IPS-18a (cell line): ENCODE results near the gene MLIP.
"Not testable (repeated sequence)": the region's sequence is repeated elsewhere in the genome, so short reads cannot be mapped to it uniquely, and the experiment has no call there.

ENCODE experiments used
- H3K27ac ChIP-seq: one replicate; pipeline ENCODE4 v1.5.1; 2013; ENCODE audit warnings: low read length
- H3K27me3 ChIP-seq: one replicate; pipeline ENCODE4 v1.6.1; 2013; ENCODE audit warnings: mild to moderate bottlenecking, low read length; ENCODE audit not compliant: control insufficient read depth, insufficient read depth
- H3K36me3 ChIP-seq: one replicate; pipeline ENCODE4 v1.6.1; 2013; ENCODE audit warnings: low read depth, low read length; ENCODE audit not compliant: control insufficient read depth
- H3K4me1 ChIP-seq: one replicate; pipeline ENCODE4 v1.6.1; 2013; ENCODE audit warnings: low read depth, low read length; ENCODE audit not compliant: control insufficient read depth
- H3K4me3 ChIP-seq: one replicate; pipeline ENCODE4 v1.5.1; 2013; ENCODE audit warnings: low read length
- H3K9ac ChIP-seq: one replicate; pipeline ENCODE4 v1.6.1; 2013; ENCODE audit warnings: mild to moderate bottlenecking, low read length, moderate library complexity
- H3K9me3 ChIP-seq: one replicate; pipeline ENCODE4 v1.6.1; 2013; ENCODE audit warnings: low read depth, low read length; ENCODE audit not compliant: control insufficient read depth

Gene MLIP

GRCh38 chr6:54081499-54081898 is 29.7 kb upstream of the MLIP start:
- not testable (repeated sequence) for H3K9ac ChIP-seq, H3K4me3 ChIP-seq, H3K9me3 ChIP-seq, H3K27ac ChIP-seq, H3K27me3 ChIP-seq, H3K4me1 ChIP-seq, H3K36me3 ChIP-seq

GRCh38 chr6:54083287-54083686 is 28.0 kb upstream of the MLIP start:
- H3K36me3 ChIP-seq, result no peaks in the 10 kb centered on the region
- H3K27ac ChIP-seq, result no peak overlapping the region
- no peaks in the 10 kb centered on the region for H3K27me3 ChIP-seq
- no peaks in the 10 kb centered on the region for H3K4me1 ChIP-seq
- H3K4me3 ChIP-seq, result no peak overlapping the region
- H3K9me3 ChIP-seq, result no peaks in the 10 kb centered on the region
- H3K9ac ChIP-seq, result no peak overlapping the region

- H3K27ac ChIP-seq, result no peak overlapping the region
- no peaks in the 10 kb centered on the region for H3K36me3 ChIP-seq
- H3K4me3 ChIP-seq, result no peak overlapping the region
- no peaks in the 10 kb centered on the region for H3K27me3 ChIP-seq
- H3K4me1 ChIP-seq, result no peaks in the 10 kb centered on the region
- no peaks in the 10 kb centered on the region for H3K9me3 ChIP-seq
- no peak overlapping the region for H3K9ac ChIP-seq
Measured at GRCh38 chr6:54084231-54084630, 27.0 kb upstream of the MLIP start.

- Histone ChIP-seq H3K9me3 (no peaks in the 10 kb centered on the region), H3K4me1 (no peaks in the 10 kb centered on the region), H3K27ac (no peak overlapping the region), H3K36me3 (no peaks in the 10 kb centered on the region), H3K4me3 (no peak overlapping the region), H3K9ac (no peak overlapping the region), H3K27me3 (no peaks in the 10 kb centered on the region)
Measured at GRCh38 chr6:54085047-54085446, 26.2 kb upstream of the MLIP start.

- H3K9ac ChIP-seq, result no peak overlapping the region
- H3K36me3 ChIP-seq, result no peaks in the 10 kb centered on the region
- H3K27ac ChIP-seq, result no peak overlapping the region
- H3K27me3 ChIP-seq, result no peaks in the 10 kb centered on the region
- H3K4me3 ChIP-seq, result no peak overlapping the region
- H3K9me3 ChIP-seq, result no peaks in the 10 kb centered on the region
- H3K4me1 ChIP-seq, result no peaks in the 10 kb centered on the region
Measured at GRCh38 chr6:54085541-54085940, 25.7 kb upstream of the MLIP start.

- Histone ChIP-seq H3K36me3 (no peaks in the 10 kb centered on the region), H3K4me3 (no peak overlapping the region), H3K27me3 (no peaks in the 10 kb centered on the region), H3K27ac (no peak overlapping the region), H3K9ac (no peak overlapping the region), H3K4me1 (no peaks in the 10 kb centered on the region), H3K9me3 (no peaks in the 10 kb centered on the region)
Measured at GRCh38 chr6:54086439-54086838, 24.8 kb upstream of the MLIP start.

- Histone ChIP-seq H3K4me1 (no peaks in the 10 kb centered on the region), H3K27ac (no peak overlapping the region), H3K4me3 (no peak overlapping the region), H3K9ac (no peak overlapping the region), H3K36me3 (no peaks in the 10 kb centered on the region), H3K9me3 (no peaks in the 10 kb centered on the region), H3K27me3 (no peaks in the 10 kb centered on the region)
Measured at GRCh38 chr6:54087721-54088120, 23.5 kb upstream of the MLIP start.

GRCh38 chr6:54093326-54093948 is 17.8 kb upstream of the MLIP start:
- H3K4me3 ChIP-seq, result no peak overlapping the region
- no peak overlapping the region for H3K27ac ChIP-seq
- no peaks in the 10 kb centered on the region for H3K27me3 ChIP-seq
- no peaks in the 10 kb centered on the region for H3K36me3 ChIP-seq
- H3K9ac ChIP-seq, result no peak overlapping the region
- H3K4me1 ChIP-seq, result no peaks in the 10 kb centered on the region
- no peaks in the 10 kb centered on the region for H3K9me3 ChIP-seq

- Histone ChIP-seq H3K4me3 (no peak overlapping the region), H3K4me1 (no peaks in the 10 kb centered on the region), H3K9me3 (no peaks in the 10 kb centered on the region), H3K36me3 (no peaks in the 10 kb centered on the region), H3K27me3 (no peaks in the 10 kb centered on the region), H3K9ac (no peak overlapping the region), H3K27ac (no peak overlapping the region)
Measured at GRCh38 chr6:54094293-54094692, 16.9 kb upstream of the MLIP start.

- Histone ChIP-seq H3K27ac (no peak overlapping the region), H3K27me3 (no peaks in the 10 kb centered on the region), H3K4me1 (no peaks in the 10 kb centered on the region), H3K4me3 (no peak overlapping the region), H3K9me3 (no peaks in the 10 kb centered on the region), H3K36me3 (no peaks in the 10 kb centered on the region), H3K9ac (no peak overlapping the region)
Measured at GRCh38 chr6:54094786-54095185, 16.5 kb upstream of the MLIP start.

GRCh38 chr6:54095723-54096122 is 15.5 kb upstream of the MLIP start:
- H3K27me3 ChIP-seq, result no peaks in the 10 kb centered on the region
- no peaks in the 10 kb centered on the region for H3K4me1 ChIP-seq
- H3K4me3 ChIP-seq, result no peak overlapping the region
- no peaks in the 10 kb centered on the region for H3K9me3 ChIP-seq
- no peak overlapping the region for H3K27ac ChIP-seq
- no peak overlapping the region for H3K9ac ChIP-seq
- H3K36me3 ChIP-seq, result no peaks in the 10 kb centered on the region

- no peak overlapping the region for H3K27ac ChIP-seq
- no peak overlapping the region for H3K4me3 ChIP-seq
- H3K9ac ChIP-seq, result no peak overlapping the region
- no peaks in the 10 kb centered on the region for H3K36me3 ChIP-seq
- no peaks in the 10 kb centered on the region for H3K9me3 ChIP-seq
- no peaks in the 10 kb centered on the region for H3K4me1 ChIP-seq
- no peaks in the 10 kb centered on the region for H3K27me3 ChIP-seq
Measured at GRCh38 chr6:54096811-54097210, 14.4 kb upstream of the MLIP start.
